K562 (cell line): ENCODE data around the gene HPCAL1. TPM values are rescaled to one million over a fixed set of nuclear protein-coding genes. Genes with fewer than 3 reads are reported as not detected.
A peak's percentile ranks its signal among the peaks of the same experiment; 100 is the strongest.

Experiments used
- BDP1 ChIP-seq: IDR thresholded peaks from 3 replicates; pipeline ENCODE4 v1.6.1; 2011; ENCODE audit not compliant: insufficient read length, insufficient read depth
- BRD4 ChIP-seq: fragments of 200-600 bp; sonication (generic); IDR thresholded peaks from 2 replicates; pipeline ENCODE4 v1.6.1; 2017; ENCODE audit warnings: inconsistent platforms
- CBX1 ChIP-seq: sonication (generic); IDR thresholded peaks from 2 replicates; pipeline ENCODE4 v1.6.1; 2016; ENCODE audit warnings: antibody characterized with exemption, low read depth, mild to moderate bottlenecking
- CHCHD3 ChIP-seq: fragments of 250-450 bp; sonication (Bioruptor Pico); IDR thresholded peaks from 2 replicates; pipeline ENCODE4 v2.1.2; 2022; ENCODE audit warnings: mild to moderate bottlenecking
- CHD2 ChIP-seq: IDR thresholded peaks from 2 replicates; pipeline ENCODE4 v1.6.1; 2011; ENCODE audit warnings: low read depth, low read length
- DPF2 ChIP-seq: fragments of 450-650 bp; IDR thresholded peaks from 2 replicates; pipeline ENCODE4 v1.6.1; 2016
- E2F3 ChIP-seq: fragments of 250-450 bp; sonication (Bioruptor Pico); IDR thresholded peaks from 2 replicates; pipeline ENCODE4 v1.4.0; 2020; ENCODE audit warnings: mild to moderate bottlenecking
- ELF4 ChIP-seq: fragments of 450-650 bp; formaldehyde crosslinking; IDR thresholded peaks from 2 replicates; pipeline ENCODE4 v1.4.0; 2022; ENCODE audit warnings: missing genetic modification characterization
- FOXA1 ChIP-seq: fragments of 450-650 bp; IDR thresholded peaks from 2 replicates; pipeline ENCODE4 v1.6.1; 2016; ENCODE audit warnings: mild to moderate bottlenecking, borderline replicate concordance
- GTF2F1 ChIP-seq: IDR thresholded peaks from 2 replicates; pipeline ENCODE4 v1.6.1; 2011; ENCODE audit warnings: low read depth, low read length, improper control_type of control experiment
- HSF4 ChIP-seq: fragments of 250-450 bp; sonication (Bioruptor Pico); IDR thresholded peaks from 2 replicates; pipeline ENCODE4 v2.1.2; 2022; ENCODE audit warnings: mild to moderate bottlenecking, moderate library complexity, borderline replicate concordance
- MYNN ChIP-seq, 2 experiments: sonication (generic); formaldehyde crosslinking in 1 of 2; IDR thresholded peaks; 2 replicates each; pipeline versions ENCODE4 v1.5.0 to v1.6.1; 2016 to 2020; ENCODE audit warnings: antibody characterized with exemption in 1 of 2, missing genetic modification reagents in 1 of 2
- NCOR1 ChIP-seq: fragments of 450-650 bp; IDR thresholded peaks from 2 replicates; pipeline ENCODE4 v1.6.1; 2016; ENCODE audit warnings: mild to moderate bottlenecking, moderate library complexity
- SAFB2 ChIP-seq: fragments of 200-400 bp; formaldehyde crosslinking; IDR thresholded peaks from 2 replicates; pipeline ENCODE4 v1.6.1; 2018; ENCODE audit warnings: borderline replicate concordance, low read length, low read depth, moderate library complexity; ENCODE audit not compliant: severe bottlenecking
- SNIP1 ChIP-seq: fragments of 450-650 bp; IDR thresholded peaks from 2 replicates; pipeline ENCODE4 v1.7.1; 2017; ENCODE audit warnings: low read depth, mild to moderate bottlenecking
- SRSF9 ChIP-seq: fragments of 200-400 bp; formaldehyde crosslinking; IDR thresholded peaks from 2 replicates; pipeline ENCODE4 v1.6.1; 2017; ENCODE audit warnings: low read depth, low read length, borderline replicate concordance
- ZNF253 ChIP-seq: fragments of 250-450 bp; sonication (Bioruptor Pico); conservative IDR thresholded peaks from 2 replicates; pipeline ENCODE4 v1.6.1; 2021; ENCODE audit warnings: mild to moderate bottlenecking
- ZNF347 ChIP-seq: fragments of 450-650 bp; formaldehyde crosslinking; IDR thresholded peaks from 2 replicates; pipeline ENCODE4 v1.4.0; 2020; ENCODE audit warnings: low read depth, mild to moderate bottlenecking, moderate library complexity
- ZNF699 ChIP-seq: fragments of 250-450 bp; sonication (Bioruptor Pico); IDR thresholded peaks from 2 replicates; pipeline ENCODE4 v1.8.0; 2021; ENCODE audit warnings: mild to moderate bottlenecking, moderate library complexity; ENCODE audit not compliant: insufficient replicate concordance
- ZNF79 ChIP-seq: fragments of 250-450 bp; sonication (Bioruptor Pico); IDR thresholded peaks from 2 replicates; pipeline ENCODE4 v1.4.0; 2020; ENCODE audit warnings: low read depth, mild to moderate bottlenecking, moderate library complexity
- polyA plus RNA-seq, 8 experiments: library from polyadenylated mRNA; depleted of rRNA in 4 of 8; stranded (reverse) in 5 of 8; unstranded in 3 of 8; fragments of >200 nt; fragmentation: Nextera tagmentation in 2 of 8; fragmentation: Illumina TruSeq in 1 of 8; extraction: Ambion mirVana in 2 of 8; extraction: Trizol in 1 of 8; gene quantifications; 2 replicates each; pipeline versions ENCODE4 v1.2.1 to v1.2.3, GENCODE V29; 2011 to 2014; ENCODE audit warnings: inconsistent platforms in 1 of 8, missing spikeins in 1 of 8
- total RNA-seq, 7 experiments: library from RNA; depleted of rRNA in 6 of 7; stranded (reverse); fragments of >200 nt in 6 of 7; fragmentation: Illumina TruSeq in 2 of 7; extraction: Trizol in 2 of 7; gene quantifications; 2 replicates each; pipeline versions ENCODE4 v1.2.1 to v1.2.3, GENCODE V29; 2011 to 2021; ENCODE audit warnings: low replicate concordance in 1 of 7
- TF ChIP-seq, protein P1 (sequence below): sonication (generic); formaldehyde crosslinking; IDR thresholded peaks from 2 replicates; pipeline ENCODE4 v1.8.0; 2022; ENCODE audit warnings: mild to moderate bottlenecking, missing genetic modification reagents
- TF ChIP-seq, protein P2 (sequence below), 2 experiments: IDR thresholded peaks in 1 of 2; conservative IDR thresholded peaks in 1 of 2; 2 replicates each; pipeline ENCODE4 v1.6.1; 2016; ENCODE audit warnings: low read depth in 2 of 2, mild to moderate bottlenecking in 1 of 2, missing compliant biosample characterization in 1 of 2, missing genetic modification characterization in 1 of 2, moderate library complexity in 1 of 2

Gene HPCAL1
- total and polyA plus RNA-seq, 9 of the 15 experiments (the other 6 are each of a cell fraction or from before 2014, with no cell fraction given) = 2.7 to 65.5 (median 23.9) TPM

DNA sequence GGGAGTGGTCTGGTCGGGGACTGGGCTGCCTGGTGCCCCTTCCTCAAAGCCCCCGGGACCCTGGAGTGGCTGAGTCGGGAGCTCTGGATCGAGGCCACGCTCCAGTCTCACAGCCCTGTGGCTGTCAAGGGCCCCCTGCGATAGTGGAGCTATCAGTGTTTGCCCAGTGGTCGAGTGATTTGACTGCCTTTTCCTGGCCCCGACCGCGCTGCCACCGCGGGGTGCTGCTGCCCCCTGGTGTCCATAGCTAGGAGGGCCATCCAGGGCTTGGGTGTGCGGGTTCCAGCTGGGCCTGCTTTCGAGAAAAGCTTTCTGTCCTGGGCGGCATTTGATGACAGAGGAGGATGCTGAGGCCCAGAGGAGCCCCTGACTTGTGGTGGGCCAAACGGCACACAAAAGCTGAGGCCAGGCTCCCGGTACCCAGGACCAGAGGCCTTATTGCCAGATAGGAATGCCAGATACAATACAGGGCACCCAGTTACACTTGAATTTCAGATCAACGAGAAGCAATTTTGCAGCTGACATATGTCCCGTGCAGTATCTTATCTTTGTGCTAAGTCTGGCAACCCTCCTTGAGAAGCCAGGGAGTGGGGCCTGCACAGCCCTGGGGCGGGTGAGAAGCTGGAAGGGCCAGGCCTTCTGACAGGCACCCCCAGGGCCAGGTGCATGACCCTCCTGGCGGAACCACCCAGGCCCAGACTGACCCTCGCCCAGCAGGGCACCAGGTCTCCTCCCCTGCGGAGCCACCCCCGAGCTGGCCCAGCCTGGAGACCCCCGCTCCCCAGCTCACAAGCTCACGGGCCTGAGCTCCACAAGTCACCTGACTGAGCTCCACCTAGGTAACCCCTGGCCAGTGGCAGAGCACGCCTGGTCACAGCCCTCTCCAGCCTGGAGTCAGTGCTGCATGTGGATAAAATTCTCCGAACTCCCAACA lies 132.4 kb downstream of the HPCAL1 start (continued):
- TF ChIP-seq, protein P1, sequence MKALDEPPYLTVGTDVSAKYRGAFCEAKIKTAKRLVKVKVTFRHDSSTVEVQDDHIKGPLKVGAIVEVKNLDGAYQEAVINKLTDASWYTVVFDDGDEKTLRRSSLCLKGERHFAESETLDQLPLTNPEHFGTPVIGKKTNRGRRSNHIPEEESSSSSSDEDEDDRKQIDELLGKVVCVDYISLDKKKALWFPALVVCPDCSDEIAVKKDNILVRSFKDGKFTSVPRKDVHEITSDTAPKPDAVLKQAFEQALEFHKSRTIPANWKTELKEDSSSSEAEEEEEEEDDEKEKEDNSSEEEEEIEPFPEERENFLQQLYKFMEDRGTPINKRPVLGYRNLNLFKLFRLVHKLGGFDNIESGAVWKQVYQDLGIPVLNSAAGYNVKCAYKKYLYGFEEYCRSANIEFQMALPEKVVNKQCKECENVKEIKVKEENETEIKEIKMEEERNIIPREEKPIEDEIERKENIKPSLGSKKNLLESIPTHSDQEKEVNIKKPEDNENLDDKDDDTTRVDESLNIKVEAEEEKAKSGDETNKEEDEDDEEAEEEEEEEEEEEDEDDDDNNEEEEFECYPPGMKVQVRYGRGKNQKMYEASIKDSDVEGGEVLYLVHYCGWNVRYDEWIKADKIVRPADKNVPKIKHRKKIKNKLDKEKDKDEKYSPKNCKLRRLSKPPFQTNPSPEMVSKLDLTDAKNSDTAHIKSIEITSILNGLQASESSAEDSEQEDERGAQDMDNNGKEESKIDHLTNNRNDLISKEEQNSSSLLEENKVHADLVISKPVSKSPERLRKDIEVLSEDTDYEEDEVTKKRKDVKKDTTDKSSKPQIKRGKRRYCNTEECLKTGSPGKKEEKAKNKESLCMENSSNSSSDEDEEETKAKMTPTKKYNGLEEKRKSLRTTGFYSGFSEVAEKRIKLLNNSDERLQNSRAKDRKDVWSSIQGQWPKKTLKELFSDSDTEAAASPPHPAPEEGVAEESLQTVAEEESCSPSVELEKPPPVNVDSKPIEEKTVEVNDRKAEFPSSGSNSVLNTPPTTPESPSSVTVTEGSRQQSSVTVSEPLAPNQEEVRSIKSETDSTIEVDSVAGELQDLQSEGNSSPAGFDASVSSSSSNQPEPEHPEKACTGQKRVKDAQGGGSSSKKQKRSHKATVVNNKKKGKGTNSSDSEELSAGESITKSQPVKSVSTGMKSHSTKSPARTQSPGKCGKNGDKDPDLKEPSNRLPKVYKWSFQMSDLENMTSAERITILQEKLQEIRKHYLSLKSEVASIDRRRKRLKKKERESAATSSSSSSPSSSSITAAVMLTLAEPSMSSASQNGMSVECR (CRISPR knock-in tag) = no peak
- TF ChIP-seq SRSF9 = no peak
- no peak for TF ChIP-seq ZNF79 (CRISPR knock-in tag)
- TF ChIP-seq CHD2 = no peak
- TF ChIP-seq CBX1 = no peak
- TF ChIP-seq BRD4 = no peak
- TF ChIP-seq HSF4 (CRISPR knock-in tag) = no peak
- no peak for TF ChIP-seq ZNF699 (CRISPR knock-in tag)
- no peak for TF ChIP-seq ZNF253 (CRISPR knock-in tag)
- peak; percentile 32; the same call in 1 of the 2 replicates for TF ChIP-seq FOXA1
- TF ChIP-seq BDP1 = no peak
- no peak for TF ChIP-seq E2F3 (CRISPR knock-in tag)
- TF ChIP-seq ZNF347 (CRISPR knock-in tag) = no peak
- TF ChIP-seq SAFB2 = no peak
- TF ChIP-seq, protein P2, sequence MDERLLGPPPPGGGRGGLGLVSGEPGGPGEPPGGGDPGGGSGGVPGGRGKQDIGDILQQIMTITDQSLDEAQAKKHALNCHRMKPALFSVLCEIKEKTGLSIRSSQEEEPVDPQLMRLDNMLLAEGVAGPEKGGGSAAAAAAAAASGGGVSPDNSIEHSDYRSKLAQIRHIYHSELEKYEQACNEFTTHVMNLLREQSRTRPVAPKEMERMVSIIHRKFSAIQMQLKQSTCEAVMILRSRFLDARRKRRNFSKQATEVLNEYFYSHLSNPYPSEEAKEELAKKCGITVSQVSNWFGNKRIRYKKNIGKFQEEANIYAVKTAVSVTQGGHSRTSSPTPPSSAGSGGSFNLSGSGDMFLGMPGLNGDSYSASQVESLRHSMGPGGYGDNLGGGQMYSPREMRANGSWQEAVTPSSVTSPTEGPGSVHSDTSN (CRISPR knock-in tag; IDR thresholded peaks at IDR 0.05; ENCODE audit: low read depth) = no peak
- TF ChIP-seq, protein P2 (tag; conservative IDR thresholded peaks at IDR 0.05; ENCODE audit: low read depth) = no peak
- TF ChIP-seq MYNN (IDR thresholded peaks at IDR 0.05) = peak; percentile 72; the same call in 1 of the 2 replicates
- TF ChIP-seq MYNN (CRISPR knock-in tag; IDR thresholded peaks at IDR 0.05) = no peak
- TF ChIP-seq NCOR1 = peak; percentile 71
- no peak for TF ChIP-seq SNIP1
- TF ChIP-seq GTF2F1 = no peak
- no peak for TF ChIP-seq ELF4 (CRISPR knock-in tag)
- TF ChIP-seq CHCHD3 = no peak
- peak; percentile 74 for TF ChIP-seq DPF2
